Peyer's patch (tissue), 4 donors: ENCODE measurements around the gene CERKL. TPM values are rescaled to one million over a fixed set of nuclear protein-coding genes. Genes with fewer than 3 reads are reported as not detected.

Source experiments
- DNase-seq, 3 donors: peaks; one replicate each; pipeline ENCODE4 v3.0.0-alpha.2; 2017 to 2019
- H3K27ac ChIP-seq, 4 donors: fragments of 200-600 bp; sonication (generic); one replicate each; pipeline ENCODE4 v1.5.1; 2016 to 2019
- H3K27me3 ChIP-seq, 2 donors: fragments of 200-600 bp; sonication (generic); one replicate each; pipeline ENCODE4 v1.5.1; 2019
- H3K36me3 ChIP-seq, 3 donors: fragments of 200-600 bp; sonication (generic); one replicate each; pipeline ENCODE4 v1.5.1; 2016 to 2019
- H3K4me1 ChIP-seq, 4 donors: fragments of 200-600 bp; sonication (generic); one replicate each; pipeline ENCODE4 v1.5.1; 2016 to 2019
- H3K4me3 ChIP-seq, 4 donors: fragments of 200-600 bp; sonication (generic); 1 replicate in 3 of 4; 2 replicates in 1 of 4; pipeline ENCODE4 v1.5.1; 2016 to 2019; ENCODE audit warnings: mild to moderate bottlenecking in 1 of 4
- H3K9me3 ChIP-seq, 4 donors: fragments of 200-600 bp; sonication (generic); one replicate each; pipeline ENCODE4 v1.5.1; 2016 to 2019; ENCODE audit warnings: mild to moderate bottlenecking in 1 of 4
- POLR2A ChIP-seq, 2 donors: fragments of 450-650 bp; IDR thresholded peaks; one replicate each; pipeline ENCODE4 v1.5.1; 2017; ENCODE audit warnings: antibody characterized with exemption in 2 of 2, mild to moderate bottlenecking in 2 of 2, moderate library complexity in 2 of 2
- total RNA-seq, 4 donors: library from RNA; depleted of rRNA; stranded (reverse); fragments of >200 nt; gene quantifications; one replicate each; pipeline ENCODE4 v1.1.0, GENCODE V29; 2016
- TF ChIP-seq, protein P1 (sequence below), 6 experiments: fragments of 450-650 bp in 4 of 6; fragments of 200-600 bp in 2 of 6; sonication (generic) in 1 of 6; IDR thresholded peaks; one replicate each; pipeline ENCODE4 v1.5.1; 2017 to 2019; ENCODE audit warnings: antibody characterized with exemption in 6 of 6, mild to moderate bottlenecking in 3 of 6, moderate library complexity in 1 of 6

The CERKL gene
- total RNA-seq, 4 donors from 2014 or later: 1.6 to 5.0 (median 1.7) TPM; not detected in 1

GRCh38 chr2:181648478-181649155 is 8.3 kb downstream of the CERKL start:
- no peak for DNase-seq
- Histone ChIP-seq H3K36me3 (no peaks in the 10 kb centered on the region), H3K4me1 (no peaks in the 10 kb centered on the region), H3K27me3 (no peaks in the 10 kb centered on the region), H3K4me3 (no peak overlapping the region), H3K27ac (no peak overlapping the region), H3K9me3 (no peaks in the 10 kb centered on the region)
- TF ChIP-seq POLR2A (IDR thresholded peaks at IDR 0.05): no peak
- TF ChIP-seq, protein P1, sequence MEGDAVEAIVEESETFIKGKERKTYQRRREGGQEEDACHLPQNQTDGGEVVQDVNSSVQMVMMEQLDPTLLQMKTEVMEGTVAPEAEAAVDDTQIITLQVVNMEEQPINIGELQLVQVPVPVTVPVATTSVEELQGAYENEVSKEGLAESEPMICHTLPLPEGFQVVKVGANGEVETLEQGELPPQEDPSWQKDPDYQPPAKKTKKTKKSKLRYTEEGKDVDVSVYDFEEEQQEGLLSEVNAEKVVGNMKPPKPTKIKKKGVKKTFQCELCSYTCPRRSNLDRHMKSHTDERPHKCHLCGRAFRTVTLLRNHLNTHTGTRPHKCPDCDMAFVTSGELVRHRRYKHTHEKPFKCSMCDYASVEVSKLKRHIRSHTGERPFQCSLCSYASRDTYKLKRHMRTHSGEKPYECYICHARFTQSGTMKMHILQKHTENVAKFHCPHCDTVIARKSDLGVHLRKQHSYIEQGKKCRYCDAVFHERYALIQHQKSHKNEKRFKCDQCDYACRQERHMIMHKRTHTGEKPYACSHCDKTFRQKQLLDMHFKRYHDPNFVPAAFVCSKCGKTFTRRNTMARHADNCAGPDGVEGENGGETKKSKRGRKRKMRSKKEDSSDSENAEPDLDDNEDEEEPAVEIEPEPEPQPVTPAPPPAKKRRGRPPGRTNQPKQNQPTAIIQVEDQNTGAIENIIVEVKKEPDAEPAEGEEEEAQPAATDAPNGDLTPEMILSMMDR (IDR thresholded peaks at IDR 0.05): no peak

- Histone ChIP-seq H3K27me3 (no peaks in the 10 kb centered on the region), H3K4me1 (no peaks in the 10 kb centered on the region)
Observed at GRCh38 chr2:181646415-181646987, 10.4 kb downstream of the CERKL start.

GRCh38 chr2:181643151-181643550 is 13.8 kb downstream of the CERKL start:
- H3K4me3 ChIP-seq: no peak overlapping the region
- H3K27ac ChIP-seq: no peak overlapping the region
- no peaks in the 10 kb centered on the region for H3K27me3 ChIP-seq
- no peak for DNase-seq
- H3K4me1 ChIP-seq: no peaks in the 10 kb centered on the region
- TF ChIP-seq POLR2A (IDR thresholded peaks at IDR 0.05): no peak
- TF ChIP-seq, protein P1 (IDR thresholded peaks at IDR 0.05): no peak
- no peaks in the 10 kb centered on the region for H3K36me3 ChIP-seq
- no peaks in the 10 kb centered on the region for H3K9me3 ChIP-seq

More at GRCh38 chr2:181646415-181646987, 10.4 kb downstream of the CERKL start:
- TF ChIP-seq POLR2A (IDR thresholded peaks at IDR 0.05): no peak
- TF ChIP-seq, protein P1 (IDR thresholded peaks at IDR 0.05): no peak
- no peak overlapping the region for H3K4me3 ChIP-seq
- DNase-seq: no peak
- no peak overlapping the region for H3K27ac ChIP-seq
- H3K9me3 ChIP-seq: no peaks in the 10 kb centered on the region
- no peaks in the 10 kb centered on the region for H3K36me3 ChIP-seq

DNA sequence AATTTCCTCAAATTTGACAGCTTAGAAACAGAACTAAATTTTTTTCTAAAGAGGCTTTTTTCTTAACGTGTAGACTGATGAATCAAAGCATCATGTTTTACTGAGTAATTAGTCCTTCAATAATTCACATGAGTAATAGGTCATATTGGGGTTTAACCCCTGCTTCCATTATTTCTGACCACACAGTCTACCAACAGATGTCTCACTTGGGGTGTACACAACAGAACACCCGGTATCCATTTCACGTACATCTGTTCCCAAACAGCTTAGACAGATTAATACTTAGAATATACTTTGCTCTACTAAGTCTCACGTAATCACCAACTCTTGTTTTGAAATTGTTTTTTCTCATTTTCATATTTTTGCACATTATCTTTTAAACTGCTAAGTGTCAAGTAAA is 14.8 kb downstream of the CERKL start:
- H3K9me3 ChIP-seq: no peaks in the 10 kb centered on the region
- H3K27ac ChIP-seq: no peak overlapping the region
- DNase-seq: no peak
- no peaks in the 10 kb centered on the region for H3K4me1 ChIP-seq
- no peak for TF ChIP-seq POLR2A (IDR thresholded peaks at IDR 0.05)
- TF ChIP-seq, protein P1 (IDR thresholded peaks at IDR 0.05): no peak
- no peak overlapping the region for H3K4me3 ChIP-seq
- no peaks in the 10 kb centered on the region for H3K27me3 ChIP-seq
- no peaks in the 10 kb centered on the region for H3K36me3 ChIP-seq

DNA sequence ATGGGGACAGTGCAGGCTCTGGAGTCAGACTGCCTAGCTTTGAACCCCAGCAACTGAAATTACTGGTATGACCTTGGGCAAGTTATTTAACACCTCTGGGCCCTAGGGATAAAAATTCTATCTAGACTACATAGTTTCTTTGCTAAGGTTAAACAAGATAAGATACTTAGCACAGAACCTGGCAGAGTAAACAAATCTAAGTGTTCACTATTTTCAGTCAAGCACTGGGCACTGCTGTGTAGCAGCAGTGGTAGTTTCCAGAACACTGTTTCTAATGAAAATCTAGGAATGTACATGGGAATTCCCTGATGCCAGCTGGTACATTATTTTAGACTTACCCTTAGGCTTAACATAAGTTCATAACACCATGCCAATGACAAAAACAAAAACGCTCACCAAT is 17.2 kb downstream of the CERKL start:
- TF ChIP-seq, protein P1 (IDR thresholded peaks at IDR 0.05): no peak
- no peak for TF ChIP-seq POLR2A (IDR thresholded peaks at IDR 0.05)
- no peak overlapping the region for H3K27ac ChIP-seq
- no peaks in the 10 kb centered on the region for H3K9me3 ChIP-seq
- H3K4me1 ChIP-seq: no peaks in the 10 kb centered on the region
- H3K36me3 ChIP-seq: no peaks in the 10 kb centered on the region
- H3K4me3 ChIP-seq: no peak overlapping the region
- no peaks in the 10 kb centered on the region for H3K27me3 ChIP-seq
- no peak for DNase-seq
